Heart left ventricle (tissue), 16 donors: ENCODE results near the gene C16orf90. TPM values are rescaled to one million over a fixed set of nuclear protein-coding genes. Genes with fewer than 3 reads are reported as not detected.
A peak's percentile ranks its signal among the peaks of the same experiment; 100 is the strongest.

Experiments used
- ATAC-seq, 4 donors: fragments of 200-7000 bp; cut with Tn5 transposase; one replicate each; pipeline ENCODE4 v1.9.1; 2020 to 2022; ENCODE audit warnings: moderate library complexity in 4 of 4, mild to moderate bottlenecking in 3 of 4, moderate number of reproducible peaks in 1 of 4
- DNase-seq, 5 donors: peaks; one replicate each; pipeline ENCODE4 v3.0.0-alpha.2; 2020
- H3K27ac ChIP-seq, 12 donors: fragments of 200-600 bp; sonication (generic) in 4 of 12; one replicate each; pipeline versions ENCODE4 v1.5.0 to v1.8.0; 2016 to 2022; ENCODE audit warnings: mild to moderate bottlenecking in 2 of 12
- H3K27me3 ChIP-seq, 9 donors: fragments of 200-600 bp; sonication (generic) in 2 of 9; one replicate each; pipeline versions ENCODE4 v1.5.1 to v1.8.0; 2016 to 2022; ENCODE audit warnings: mild to moderate bottlenecking in 3 of 9
- H3K36me3 ChIP-seq, 9 donors: fragments of 200-600 bp; sonication (generic) in 2 of 9; one replicate each; pipeline versions ENCODE4 v1.5.0 to v1.8.0; 2018 to 2022; ENCODE audit warnings: mild to moderate bottlenecking in 2 of 9
- H3K4me1 ChIP-seq, 12 donors: fragments of 200-600 bp; sonication (generic) in 4 of 12; one replicate each; pipeline versions ENCODE4 v1.5.0 to v1.8.0; 2016 to 2022; ENCODE audit warnings: mild to moderate bottlenecking in 3 of 12
- H3K4me3 ChIP-seq, 12 donors: fragments of 200-600 bp; sonication (generic) in 4 of 12; one replicate each; pipeline versions ENCODE4 v1.5.0 to v1.8.0; 2017 to 2022; ENCODE audit warnings: mild to moderate bottlenecking in 9 of 12, moderate library complexity in 4 of 12
- H3K9me3 ChIP-seq, 12 donors: fragments of 200-600 bp; sonication (generic) in 4 of 12; one replicate each; pipeline versions ENCODE4 v1.5.0 to v1.8.0; 2016 to 2022; ENCODE audit warnings: mild to moderate bottlenecking in 1 of 12
- CTCF ChIP-seq, 12 donors: fragments of 200-600 bp; sonication (generic) in 4 of 12; IDR thresholded peaks; one replicate each; pipeline versions ENCODE4 v1.5.0 to v1.8.0; 2018 to 2022; ENCODE audit warnings: antibody characterized with exemption in 12 of 12, mild to moderate bottlenecking in 5 of 12
- POLR2A ChIP-seq, 2 donors: fragments of 450-650 bp; IDR thresholded peaks; one replicate each; pipeline ENCODE4 v1.6.1; 2017; ENCODE audit warnings: antibody characterized with exemption in 2 of 2, mild to moderate bottlenecking in 2 of 2, moderate library complexity in 2 of 2
- WGBS, 4 donors: extraction: QIAGEN DNeasy Blood & Tissue Kit in 2 of 4; methylation state at CpG; one replicate each; pipeline versions ENCODE4 v1.1.5 to v1.1.7; 2013 to 2018; 5-methylcytosine and 5-hydroxymethylcytosine counted together
- intact Hi-C, 10 donors: fragments of 100-400 bp; cut with DNase I; formaldehyde crosslinking; loops; one replicate each; pipeline versions ENCODE4 v1.11.1 to v1.14.2; 2022
- polyA plus RNA-seq, 2 donors: library from polyadenylated mRNA; stranded (reverse); fragments of 200-250 nt; gene quantifications; one replicate each; pipeline ENCODE4 v1.2.3, GENCODE V29; 2013
- total RNA-seq, 9 donors: library from RNA; depleted of rRNA in 2 of 9; stranded (reverse); fragments of >200 nt in 2 of 9; fragmentation: NEBNext Ultra II Directional in 3 of 9; extraction: Animal tissue kit (Norgen Biotek cat#: 25700) in 3 of 9; gene quantifications; one replicate each; pipeline versions ENCODE4 v1.1.0 to v1.2.4, GENCODE V29; 2016 to 2023
- donor health status: ischemic (EF 13 %, LVEDD 7.1; RV severe dilation, severe dysfunction).
- donor health status: healthy with polysubstance abuse.
- donor health status: DM: no; HTN: yes; CAD: no.
- donor health status: DM: no; HTN: no; CAD: no.
- donor health status: ischemic (EF 25% LVEDD 6.9; RV normal size, moderate dysfunction).
- donor health status: ischemic (EF 25% LVEDD 5.7; RV mildly dilated, moderate dysfunction).
- donor health status: healthy.
- donor health status: DM: yes; HTN: yes; CAD: no.
- donor health status: ischemic (EF 35%, LVEDD 5.7; RV mildly dilated, moderate dysfunction).
- donor health status: nonischemic (EF 11% LVEDD 7.7; RV severe dilation, severe dysfunction).
- donor health status: DM: yes; HTN: yes; CAD: no.
- donor health status: PGD.
- donor health status: ischemic (EF 29% LVEDD 5.4; RV normal size, mild dysfunction).
- donor health status: nonischemic (EF 23%, LVEDD 6.1; RV moderate dilation, normal function).

Gene C16orf90
- total and polyA plus RNA-seq, 11 donors = not detected

GRCh38 chr16:3490911-3491629 lies 4.2 kb downstream of the C16orf90 start:
- Histone ChIP-seq H3K4me1 (peaks cover 0 to 13% (median 1%) of the 10 kb centered on the region in 12 donors), H3K27ac (no peak overlapping the region), H3K27me3 (no peaks in the 10 kb centered on the region), H3K9me3 (no peaks in the 10 kb centered on the region), H3K36me3 (peaks cover 0 to 16% (median 6%) of the 10 kb centered on the region in 9 donors), H3K4me3 (no peak overlapping the region)
- intact Hi-C loops = loop anchor here in 2 of 10 donors (10.0 kb wide), 2 partner anchors 196 to 226 kb away; no protein-coding TSS in a partner anchor
- DNase-seq (peak in 2 of 5 donors; percentile 22 to 58), ATAC-seq (peak in 3 of 4 donors; percentile 7 to 22 (median 21))
- 46 to 51% (median 49%) methylated on average over 15 to 17 of the region's 17 CpGs for WGBS, 4 donors
- TF ChIP-seq CTCF (IDR thresholded peaks at IDR 0.05) (peak in 2 of 12 donors; percentile 18 to 21), POLR2A (IDR thresholded peaks at IDR 0.05) (no peak)

- peaks cover 0 to 14% (median 1%) of the 10 kb centered on the region in 12 donors for H3K4me1 ChIP-seq
- DNase-seq (no peak), ATAC-seq (no peak)
- WGBS, 4 donors = 71 to 84% (median 78%) methylated on average over 9 to 13 of the region's 13 CpGs
- H3K27ac ChIP-seq = no peak overlapping the region
- peaks cover 0 to 39% (median 28%) of the 10 kb centered on the region in 9 donors for H3K36me3 ChIP-seq
- no peak overlapping the region for H3K4me3 ChIP-seq
- H3K27me3 ChIP-seq = no peaks in the 10 kb centered on the region
- TF ChIP-seq POLR2A (IDR thresholded peaks at IDR 0.05) (no peak), CTCF (IDR thresholded peaks at IDR 0.05) (no peak)
- intact Hi-C loops = no loop called here
- H3K9me3 ChIP-seq = no peaks in the 10 kb centered on the region
Measured at GRCh38 chr16:3488801-3489200, 6.5 kb downstream of the C16orf90 start.

GRCh38 chr16:3487521-3488410 lies 7.5 kb downstream of the C16orf90 start:
- H3K9me3 ChIP-seq = no peaks in the 10 kb centered on the region
- H3K27ac ChIP-seq = no peak overlapping the region
- 80 to 85% (median 83%) methylated on average over 20 to 24 of the region's 24 CpGs for WGBS, 4 donors
- H3K27me3 ChIP-seq = no peaks in the 10 kb centered on the region
- intact Hi-C loops = no loop called here
- peak in 2 of 4 donors; percentile 8 to 12 for ATAC-seq
- peak in 1 of 5 donors; percentile 47 for DNase-seq
- H3K4me3 ChIP-seq = no peak overlapping the region
- H3K36me3 ChIP-seq = peaks cover 0 to 49% (median 39%) of the 10 kb centered on the region in 9 donors
- peaks cover 0 to 14% (median 1%) of the 10 kb centered on the region in 12 donors for H3K4me1 ChIP-seq
- TF ChIP-seq CTCF (IDR thresholded peaks at IDR 0.05) = no peak
- no peak for TF ChIP-seq POLR2A (IDR thresholded peaks at IDR 0.05)
